GM19025 (cell line): ENCODE data around the gene PTH1R.

Experiments used
- ATAC-seq: cut with Tn5 transposase; IDR thresholded peaks from one replicate; pipeline ENCODE4 v1.9.1; 2021; ENCODE audit warnings: mild to moderate bottlenecking, low read depth, moderate library complexity; ENCODE audit not compliant: unreplicated experiment

PTH1R gene

DNA sequence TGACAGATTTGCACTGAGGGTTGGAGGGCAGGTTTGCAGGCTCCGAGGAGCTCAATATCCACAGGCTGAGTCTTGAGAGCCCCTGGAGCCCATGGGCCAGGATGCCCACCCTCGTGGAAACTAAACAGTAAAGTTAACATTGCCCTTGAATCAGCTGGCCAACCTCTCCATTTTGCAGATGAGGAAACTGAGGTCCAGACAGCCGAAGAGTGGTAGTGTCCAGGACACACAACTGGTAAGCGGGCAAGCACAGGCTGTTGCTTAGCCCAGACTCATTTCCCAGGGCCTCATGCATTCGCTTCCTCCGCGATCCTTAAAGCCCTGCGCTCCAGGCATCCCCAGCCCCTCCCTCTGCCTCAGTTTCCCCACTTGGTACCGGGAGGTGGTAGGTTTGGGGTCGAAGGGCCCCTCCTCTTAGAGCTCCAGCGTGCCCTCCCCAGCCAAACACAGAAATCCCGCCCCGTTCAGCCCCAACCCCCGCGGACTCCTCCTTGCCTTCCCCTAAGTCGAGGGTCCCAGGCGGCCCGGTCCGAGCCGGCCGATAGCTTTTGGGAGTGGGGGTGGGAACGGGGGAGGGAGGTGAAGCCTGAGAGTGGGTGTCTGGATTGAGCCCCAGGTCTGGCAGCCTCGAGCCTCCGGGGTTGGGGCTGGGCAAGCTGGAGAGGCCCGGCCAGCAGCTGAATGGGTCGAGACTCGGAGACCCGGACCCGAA lies 3.5 kb downstream of the PTH1R start:
- no peak for ATAC-seq

- ATAC-seq: no peak
Observed at GRCh38 chr3:46881596-46882376, 4.3 kb downstream of the PTH1R start.

DNA sequence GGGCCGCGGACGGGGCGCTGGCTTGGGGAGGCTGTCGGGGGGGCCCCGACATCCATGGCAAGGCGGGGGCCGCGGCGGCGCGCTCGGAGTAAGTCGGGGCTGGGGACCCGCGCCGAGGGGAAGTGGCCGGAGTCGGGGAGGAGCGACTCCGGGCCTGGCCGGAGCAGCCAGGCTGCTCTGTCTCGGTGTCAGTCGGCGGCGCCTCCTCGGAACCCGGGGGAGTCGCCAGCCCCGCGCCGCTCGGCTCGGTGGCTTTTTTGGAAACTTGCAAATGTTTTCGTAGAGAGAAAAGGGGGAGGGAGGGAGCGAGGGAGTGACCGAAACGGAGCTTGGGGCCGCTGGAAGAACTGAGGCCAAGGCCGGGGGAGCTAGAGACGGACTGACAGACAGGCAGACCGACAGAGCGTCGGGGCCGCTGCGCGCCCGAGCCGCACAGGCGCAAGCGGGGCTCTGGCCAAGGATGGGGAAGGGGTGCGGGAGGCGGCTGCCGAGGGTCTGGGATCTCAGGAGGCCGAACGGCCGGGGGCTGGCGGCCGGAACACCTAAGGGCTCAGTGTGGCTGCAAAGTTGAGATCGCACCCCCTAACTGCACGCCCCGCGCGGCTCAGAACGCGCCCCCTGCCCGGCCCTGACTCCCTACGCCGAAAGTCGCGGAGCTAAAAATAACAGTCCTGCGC lies 5.0 kb downstream of the PTH1R start:
- ATAC-seq: no peak

DNA sequence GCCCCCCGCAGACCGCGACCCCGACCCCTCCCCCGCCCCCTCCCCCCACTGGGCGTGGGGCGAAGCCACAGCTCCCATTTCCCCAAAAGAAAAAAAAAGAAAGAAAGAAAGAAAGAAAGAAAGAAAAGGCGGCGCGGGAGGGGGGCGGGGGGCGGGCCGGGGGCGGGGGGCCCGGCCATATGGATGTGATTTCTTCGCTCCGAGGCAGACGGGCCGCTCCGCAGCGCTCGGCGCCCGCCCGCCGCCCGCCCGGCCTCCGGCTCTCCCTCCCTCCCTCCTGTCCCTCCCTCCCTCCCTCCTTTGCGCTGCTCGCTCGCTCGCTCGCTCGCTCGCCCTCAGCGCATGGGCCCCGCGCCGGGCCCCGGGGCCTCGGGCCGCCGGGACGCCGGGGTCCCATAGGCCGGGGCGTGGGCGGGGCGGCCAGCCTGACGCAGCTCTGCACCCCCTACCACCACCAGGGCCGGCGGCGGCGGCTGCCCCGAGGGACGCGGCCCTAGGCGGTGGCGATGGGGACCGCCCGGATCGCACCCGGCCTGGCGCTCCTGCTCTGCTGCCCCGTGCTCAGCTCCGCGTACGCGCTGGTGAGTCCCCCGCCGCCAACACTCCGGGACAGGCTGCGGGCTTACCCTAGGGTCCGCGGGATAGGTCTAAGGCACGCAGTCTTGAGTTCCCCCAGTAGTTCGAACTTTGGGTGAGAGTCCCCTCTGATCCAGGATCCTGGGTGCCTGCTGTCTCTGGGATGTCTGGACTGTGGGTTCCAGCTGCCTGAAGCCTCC lies 5.7 kb downstream of the PTH1R start:
- no peak for ATAC-seq

DNA sequence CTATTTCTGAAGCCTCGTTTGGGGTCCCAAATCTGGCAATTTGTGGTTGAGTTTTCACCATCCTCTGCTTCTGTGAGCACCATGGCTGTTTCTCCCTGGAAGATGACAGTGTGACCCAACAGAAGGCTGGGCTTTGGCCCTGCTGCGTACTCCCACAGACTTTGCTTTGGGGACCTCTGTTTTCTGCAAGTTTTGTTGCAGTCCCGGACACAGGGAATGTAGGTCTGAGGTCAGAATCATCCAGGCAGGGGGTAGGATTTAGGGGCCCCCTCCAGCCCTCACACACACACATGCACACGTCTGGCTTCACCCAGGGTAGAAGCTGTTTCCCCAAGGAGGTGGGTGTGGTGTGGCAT lies 6.3 kb downstream of the PTH1R start:
- ATAC-seq: no peak

DNA sequence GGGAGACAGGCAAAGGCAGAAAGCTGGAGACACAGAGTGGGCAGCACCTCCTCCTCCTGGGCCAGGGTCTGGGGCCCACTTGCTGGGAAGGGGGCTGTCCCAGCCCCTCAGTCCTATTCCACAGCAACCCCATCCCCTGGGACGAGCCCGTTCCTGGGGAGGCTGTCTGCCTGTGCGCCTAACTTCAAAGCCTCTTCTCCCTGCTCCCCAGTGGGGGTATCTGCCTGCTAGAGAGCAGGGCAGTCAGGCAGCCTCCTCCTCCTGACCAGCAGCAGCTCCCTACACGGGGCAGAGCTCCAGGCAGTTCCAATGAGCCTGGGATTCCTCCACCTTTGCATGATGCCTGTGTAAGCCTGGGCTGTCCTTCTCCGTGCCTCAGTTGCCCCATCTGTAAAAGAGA lies 6.9 kb downstream of the PTH1R start:
- ATAC-seq: no peak

GRCh38 chr3:46884929-46885328 lies 7.4 kb downstream of the PTH1R start:
- no peak for ATAC-seq

DNA sequence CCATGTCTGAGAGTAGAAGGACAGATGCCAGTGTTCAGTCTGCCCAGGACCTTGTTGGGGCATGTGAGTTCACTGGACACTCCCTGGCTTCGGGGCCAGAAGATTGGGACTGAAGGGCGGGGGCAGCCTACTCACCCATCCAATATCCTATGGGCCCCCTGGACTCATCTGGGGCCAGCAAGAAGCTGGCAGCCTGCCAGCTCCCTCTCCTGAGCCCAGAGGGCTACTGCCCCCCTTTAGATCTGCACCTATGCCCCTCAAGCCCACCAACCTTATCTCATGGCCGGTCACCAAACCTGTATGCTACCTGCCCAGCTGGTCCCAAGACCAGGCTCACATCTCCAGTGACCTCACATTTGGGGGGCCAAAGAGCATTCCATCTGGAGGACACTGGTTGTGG lies 8.1 kb downstream of the PTH1R start:
- no peak for ATAC-seq

- ATAC-seq: no peak
Observed at GRCh38 chr3:46887980-46888494, 10.5 kb downstream of the PTH1R start.

GRCh38 chr3:46888705-46889104 lies 11.2 kb downstream of the PTH1R start:
- ATAC-seq: no peak

DNA sequence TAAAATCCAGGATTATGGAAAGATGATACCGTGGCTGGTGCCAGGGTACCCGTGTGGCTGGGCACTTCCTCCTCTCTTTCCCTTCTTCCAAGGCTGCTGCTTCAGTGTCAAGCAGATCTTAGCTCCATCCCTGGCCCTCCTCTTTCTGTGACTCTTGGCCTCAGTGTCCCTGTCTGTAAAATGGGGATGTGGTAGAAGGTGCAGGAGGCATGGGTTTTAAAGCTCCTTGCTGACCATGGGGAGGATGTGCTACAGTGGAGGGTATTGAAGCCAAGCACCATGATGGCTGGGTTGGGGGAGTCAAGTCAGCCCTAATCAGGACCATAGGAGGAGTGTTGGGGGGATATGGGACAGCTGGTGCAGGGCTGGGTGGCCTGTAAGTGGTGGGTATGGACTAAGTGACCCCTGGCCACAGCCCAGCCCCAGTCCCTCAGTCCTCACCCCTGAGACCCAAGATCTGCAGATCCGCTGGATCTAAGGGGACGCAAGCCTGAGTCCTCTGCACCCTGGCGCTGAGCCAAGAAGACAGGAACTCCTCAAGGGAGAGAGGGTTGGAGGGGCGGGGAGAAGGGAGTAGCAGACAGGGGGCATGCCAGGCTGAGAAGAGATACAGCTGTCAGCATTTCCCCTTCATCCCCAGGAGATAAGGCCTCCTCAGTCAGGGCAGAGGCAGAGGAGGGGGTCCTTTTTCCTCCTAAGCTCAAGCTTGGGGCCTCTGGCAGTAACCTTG lies 12.0 kb downstream of the PTH1R start:
- ATAC-seq: no peak

DNA sequence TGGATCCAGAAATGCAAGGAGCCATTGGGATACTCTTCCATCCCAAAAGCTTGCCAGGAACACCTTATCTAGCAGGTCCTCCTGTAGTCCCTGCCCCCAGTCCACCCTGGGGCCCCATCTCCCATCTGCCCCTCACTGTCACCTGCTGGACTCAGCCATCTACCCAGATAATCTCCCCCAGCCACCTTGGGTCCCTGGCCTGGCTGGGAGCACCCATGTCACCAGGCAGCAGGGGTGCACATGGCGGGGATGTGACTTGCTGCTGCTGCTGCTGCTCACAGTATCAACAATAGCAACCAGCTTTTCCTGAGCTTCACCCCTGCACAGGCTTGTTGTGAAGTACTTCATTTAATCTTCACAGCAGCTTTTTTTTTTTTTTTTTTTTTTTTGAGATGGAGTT lies 12.6 kb downstream of the PTH1R start:
- ATAC-seq: no peak

GRCh38 chr3:46891132-46891531 lies 13.6 kb downstream of the PTH1R start:
- no peak for ATAC-seq

DNA sequence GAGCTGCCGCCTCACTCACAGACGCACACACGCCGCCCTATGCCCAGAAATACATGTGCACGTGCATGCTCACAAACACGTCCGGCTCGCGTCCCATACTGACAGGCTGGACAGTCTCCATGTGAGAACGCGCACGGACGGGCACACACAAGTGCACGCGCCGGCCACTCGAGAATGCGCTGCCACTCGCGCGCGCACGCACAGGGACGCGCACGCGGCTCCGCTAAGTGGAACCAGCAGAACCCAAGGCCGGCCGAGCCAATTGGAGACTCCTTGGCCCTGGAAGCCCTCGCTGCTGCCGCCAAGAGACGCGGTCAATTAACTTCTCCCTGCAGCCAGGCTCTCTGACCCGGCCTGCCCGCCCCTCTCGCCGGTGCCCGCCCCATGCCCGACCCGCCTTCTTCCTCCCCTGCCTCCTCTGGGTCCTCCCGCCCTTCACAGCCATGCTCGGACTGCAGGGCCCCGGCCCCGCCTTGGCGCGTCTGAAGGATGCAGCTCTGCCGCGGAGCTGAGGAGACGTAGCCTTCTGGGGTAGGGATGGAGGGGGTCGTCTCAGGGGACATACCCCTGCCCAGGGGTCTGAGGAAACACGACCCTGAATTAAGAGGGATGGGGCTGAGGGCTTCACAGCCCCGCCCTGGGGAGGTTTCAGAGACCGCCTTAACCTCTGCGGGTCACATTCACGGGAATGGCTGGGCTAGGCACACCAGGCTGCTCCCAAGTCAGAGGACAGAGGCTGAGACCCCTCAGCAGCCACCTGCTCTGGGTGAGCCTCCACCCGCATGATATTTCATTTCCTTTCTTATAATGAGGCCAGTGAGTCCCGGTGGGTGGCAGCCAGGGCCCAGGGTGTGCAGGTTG lies 15.0 kb downstream of the PTH1R start:
- no peak for ATAC-seq

GRCh38 chr3:46893146-46893748 lies 15.7 kb downstream of the PTH1R start:
- ATAC-seq: no peak

DNA sequence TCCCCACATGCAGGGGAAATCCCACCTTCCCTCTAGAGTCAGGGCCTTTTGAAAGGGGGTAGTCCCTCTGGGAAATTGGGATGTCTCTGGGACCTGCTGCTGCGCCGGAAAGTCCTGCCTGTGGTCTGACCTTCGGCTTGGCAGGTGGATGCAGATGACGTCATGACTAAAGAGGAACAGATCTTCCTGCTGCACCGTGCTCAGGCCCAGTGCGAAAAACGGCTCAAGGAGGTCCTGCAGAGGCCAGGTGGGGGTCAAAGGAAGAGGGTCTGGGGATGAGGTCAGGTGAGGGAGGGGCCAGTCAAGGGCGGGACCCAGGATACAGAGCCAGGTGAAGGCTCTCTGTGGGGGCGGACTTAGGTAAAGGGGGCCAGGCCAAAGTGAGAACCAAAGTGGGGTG lies 16.2 kb downstream of the PTH1R start:
- no peak for ATAC-seq

GRCh38 chr3:46894256-46894655 lies 16.7 kb downstream of the PTH1R start:
- ATAC-seq: no peak

GRCh38 chr3:46895204-46895660 lies 17.7 kb downstream of the PTH1R start:
- ATAC-seq: no peak

GRCh38 chr3:46895761-46896160 lies 18.2 kb downstream of the PTH1R start:
- ATAC-seq: no peak
